HG02678 (cell line): ENCODE data around the gene CCDC83.
"Not testable (repeated sequence)": the region's sequence is repeated elsewhere in the genome, so short reads cannot be mapped to it uniquely, and the experiment has no call there.

Experiments
- ATAC-seq: cut with Tn5 transposase; IDR thresholded peaks from one replicate; pipeline ENCODE4 v1.9.1; 2021; ENCODE audit warnings: mild to moderate bottlenecking, moderate library complexity; ENCODE audit not compliant: unreplicated experiment

Gene CCDC83

DNA sequence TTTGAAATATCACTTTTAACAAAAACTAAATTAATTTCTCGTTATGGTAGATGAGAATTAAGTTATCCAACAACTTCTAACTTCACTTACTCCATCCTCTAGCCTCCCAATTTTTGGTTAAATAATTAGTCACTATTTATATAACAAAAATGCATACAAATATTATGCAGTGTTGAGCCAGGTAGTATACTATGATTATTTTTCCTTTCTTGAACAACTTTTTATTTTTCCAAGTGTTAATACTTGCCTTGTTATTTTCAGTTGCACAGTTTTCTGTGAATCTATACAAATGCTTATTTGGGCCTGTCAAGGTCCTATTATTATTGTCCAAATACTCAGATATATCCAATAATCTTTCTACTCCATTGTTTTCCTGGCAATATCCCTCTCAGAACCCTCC lies 19.9 kb upstream of the CCDC83 start:
- ATAC-seq: no peak

DNA sequence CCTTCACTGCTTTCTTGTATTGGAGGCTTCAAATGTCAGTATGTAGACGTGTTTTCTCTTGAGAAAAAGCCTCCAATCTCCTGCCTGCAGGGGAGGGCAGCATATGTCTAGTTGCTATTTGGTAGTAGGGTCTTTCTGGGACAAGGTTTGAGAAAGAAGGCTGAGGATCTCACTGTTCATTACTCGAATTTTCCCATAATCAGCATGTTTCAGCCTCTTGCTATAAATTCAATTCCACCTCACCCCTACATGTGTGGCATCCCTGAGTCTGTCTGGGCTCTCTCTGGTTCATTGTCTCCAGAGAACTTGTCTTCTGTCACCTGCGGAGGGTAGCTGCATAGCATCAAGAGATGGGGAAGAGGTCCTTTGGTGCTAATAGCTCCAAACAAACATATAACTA lies 19.5 kb upstream of the CCDC83 start:
- no peak for ATAC-seq

DNA sequence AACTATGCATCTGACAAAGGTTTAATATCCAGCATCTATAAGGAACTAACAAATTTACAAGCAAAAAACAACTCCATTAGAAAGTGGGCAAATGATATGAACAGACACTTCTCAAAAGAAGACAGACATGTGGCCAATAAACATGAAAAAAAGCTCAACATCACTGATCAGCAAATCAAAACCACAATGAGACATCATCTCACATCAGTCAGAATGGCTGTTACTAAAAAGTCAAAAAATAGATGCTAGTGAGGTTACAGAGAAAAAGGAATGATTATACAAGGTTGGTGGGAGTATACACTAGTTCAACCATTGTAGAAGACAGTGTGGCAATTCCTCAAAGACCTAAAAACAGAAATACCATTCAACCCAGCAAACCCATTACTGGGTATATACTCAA lies 14.3 kb upstream of the CCDC83 start:
- not testable (repeated sequence) for ATAC-seq

DNA sequence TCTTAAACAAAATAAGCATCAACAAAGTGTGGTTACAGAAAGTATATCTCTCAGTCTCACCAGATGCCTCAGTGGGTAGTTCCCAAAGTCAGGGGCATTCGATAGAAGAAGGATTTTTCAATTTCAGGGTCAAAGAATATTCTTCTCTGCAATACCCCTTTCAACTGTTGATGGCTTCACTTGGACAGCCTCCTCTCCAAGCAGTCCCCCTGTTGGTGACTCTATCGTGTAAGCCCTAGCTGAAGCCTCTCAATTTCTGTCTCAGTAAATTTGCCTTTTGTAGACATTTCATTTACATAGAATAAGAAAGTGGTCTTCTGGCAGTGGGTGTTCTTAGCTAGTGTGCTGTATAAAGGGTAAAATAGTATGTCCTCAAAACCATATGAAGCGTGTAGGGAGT lies 11.3 kb upstream of the CCDC83 start:
- ATAC-seq: no peak

DNA sequence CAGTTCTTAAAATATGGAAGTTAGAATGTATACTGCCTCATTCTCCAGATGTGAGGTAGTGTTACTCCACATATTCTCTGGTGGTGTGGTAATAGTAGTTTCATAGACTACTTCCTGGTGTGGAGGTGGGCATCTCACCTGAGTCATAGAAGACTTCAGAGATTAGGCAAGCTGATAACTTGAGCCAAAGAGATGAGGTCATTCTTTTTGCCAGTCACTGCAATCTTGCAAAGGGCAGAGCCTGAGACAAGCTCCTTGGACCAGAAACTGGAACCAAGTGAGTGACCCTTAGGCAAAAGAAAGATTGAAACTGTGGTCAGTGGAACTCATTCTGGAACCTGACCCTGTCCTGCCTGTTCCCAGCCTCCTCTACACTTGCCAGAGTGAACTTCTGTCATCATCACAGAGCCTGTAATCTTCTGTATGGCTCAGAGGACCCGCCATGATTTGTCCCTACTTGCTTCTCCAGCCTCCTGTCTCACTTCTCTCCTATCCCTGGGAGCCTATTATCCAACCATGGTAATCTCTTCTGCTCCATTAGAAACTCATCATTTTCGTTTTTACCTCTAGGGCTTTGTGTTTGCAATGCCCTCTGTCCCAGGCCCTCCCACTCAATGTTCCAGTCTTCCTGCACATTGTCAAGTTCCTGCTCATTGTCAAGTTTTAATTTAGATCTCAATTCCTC lies 10.6 kb upstream of the CCDC83 start:
- no peak for ATAC-seq

DNA sequence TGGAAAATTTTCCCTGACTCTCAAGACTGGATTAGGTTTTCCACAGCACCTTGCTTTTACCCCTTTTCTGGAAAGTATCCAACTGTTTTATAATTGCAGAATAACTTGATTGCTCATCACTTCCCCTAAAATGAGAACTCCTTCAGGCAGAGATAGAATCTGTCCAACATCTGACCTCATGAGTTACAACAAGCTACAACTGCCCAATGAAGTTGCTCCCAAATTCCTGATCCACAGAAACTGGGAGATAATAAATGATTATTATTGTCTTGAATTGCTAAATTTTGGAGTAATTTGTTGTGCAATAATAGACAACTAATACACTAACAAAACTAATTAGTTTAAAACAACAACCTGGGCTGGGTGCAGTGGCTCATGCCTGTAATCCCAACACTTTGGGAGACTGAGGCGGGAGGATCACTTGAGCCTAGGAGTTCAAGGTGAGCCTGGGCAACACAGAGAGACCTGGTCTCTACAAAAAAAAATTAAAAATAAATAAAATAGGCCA lies 10.0 kb upstream of the CCDC83 start:
- no peak for ATAC-seq

DNA sequence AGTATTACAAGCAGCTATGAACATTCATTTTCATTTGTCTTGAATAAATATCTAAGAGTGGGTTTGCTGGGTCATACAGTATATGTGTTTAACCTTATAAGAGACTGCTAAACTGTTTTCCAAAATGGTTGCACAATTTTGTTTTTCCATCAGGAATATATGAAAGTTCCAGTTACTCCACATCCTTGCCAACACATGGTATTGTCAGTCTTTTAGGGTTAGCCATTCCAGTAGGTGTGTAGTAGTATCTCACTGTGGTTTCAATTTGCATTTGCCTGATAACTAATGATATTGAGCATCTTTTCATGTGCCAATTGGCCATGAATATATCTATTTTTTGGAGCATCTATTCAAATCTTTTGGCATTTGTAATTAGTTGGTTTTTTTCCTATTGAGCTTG lies 7.7 kb upstream of the CCDC83 start:
- no peak for ATAC-seq

DNA sequence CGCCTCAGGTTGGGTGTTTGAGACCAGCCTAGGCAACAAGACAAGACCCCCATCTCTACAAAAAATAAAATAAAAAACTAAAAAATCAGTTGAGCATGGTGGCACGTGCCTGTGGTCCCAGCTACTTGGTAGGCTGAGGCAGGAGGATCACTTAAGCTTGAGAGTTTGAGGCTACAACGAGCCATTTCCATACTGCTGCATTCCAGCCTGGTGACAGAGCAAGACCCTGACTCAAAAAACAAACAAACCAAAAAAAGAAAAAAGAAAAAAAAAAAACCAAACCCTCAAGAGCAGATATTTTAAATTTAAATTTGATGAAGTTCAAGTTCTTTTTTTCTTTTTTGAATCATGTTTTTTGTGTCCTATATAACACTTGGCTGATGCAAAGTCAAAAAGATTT lies 7.2 kb upstream of the CCDC83 start:
- no peak for ATAC-seq

DNA sequence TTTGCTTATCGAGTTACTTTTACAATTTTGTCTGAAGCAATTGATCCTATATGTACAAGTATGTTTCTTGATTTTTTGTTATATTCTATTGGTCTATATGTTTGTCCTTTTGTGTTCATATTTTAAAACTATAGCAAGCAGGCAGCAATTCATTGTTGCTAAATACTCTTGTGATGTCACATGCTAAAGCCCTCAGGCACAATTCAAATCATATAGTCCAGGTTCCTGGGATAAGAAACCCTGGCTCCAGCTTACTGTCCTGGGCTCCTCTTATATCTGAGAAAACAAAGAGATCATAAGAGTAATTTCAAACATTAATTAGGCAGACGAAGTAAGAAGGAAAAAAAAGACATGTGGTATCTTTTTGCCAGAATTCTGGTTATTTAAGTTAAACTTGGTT lies 6.6 kb upstream of the CCDC83 start:
- no peak for ATAC-seq

DNA sequence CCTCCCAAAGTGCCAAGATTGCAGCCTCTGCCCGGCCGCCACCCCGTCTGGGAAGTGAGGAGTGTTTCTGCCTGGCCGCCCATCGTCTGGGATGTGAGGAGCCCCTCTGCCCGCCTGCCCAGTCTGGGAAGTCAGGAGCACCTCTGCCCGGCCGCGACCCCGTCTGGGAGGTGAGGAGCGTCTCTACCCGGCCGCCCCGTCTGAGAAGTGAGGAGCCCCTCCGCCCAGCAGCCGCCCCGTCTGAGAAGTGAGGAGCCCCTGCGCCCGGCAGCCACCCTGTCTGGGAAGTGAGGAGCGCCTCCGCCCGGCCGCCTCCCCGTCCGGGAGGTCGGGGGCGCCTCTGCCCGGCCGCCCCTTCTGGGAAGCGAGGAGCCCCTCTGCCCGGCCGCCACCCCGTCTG lies 2.4 kb upstream of the CCDC83 start:
- not testable (repeated sequence) for ATAC-seq

DNA sequence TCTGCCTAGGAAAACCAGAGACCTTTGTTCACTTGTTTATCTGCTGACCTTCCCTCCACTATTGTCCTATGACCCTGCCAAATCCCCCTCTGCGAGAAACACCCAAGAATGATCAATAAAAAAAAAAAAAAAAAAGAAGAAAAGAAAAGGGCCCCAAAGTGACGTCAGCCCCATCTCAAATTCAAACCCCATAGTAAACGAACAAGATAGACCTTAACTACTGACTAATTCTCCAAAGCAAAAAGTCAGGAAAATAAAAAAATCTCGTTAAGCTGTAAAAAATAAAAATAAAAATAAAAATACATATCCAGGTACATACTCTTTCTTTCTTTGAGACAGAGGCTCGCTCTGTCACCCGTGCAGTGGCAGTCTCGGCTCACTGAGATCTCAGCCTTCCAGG lies 1.6 kb upstream of the CCDC83 start:
- not testable (repeated sequence) for ATAC-seq

DNA sequence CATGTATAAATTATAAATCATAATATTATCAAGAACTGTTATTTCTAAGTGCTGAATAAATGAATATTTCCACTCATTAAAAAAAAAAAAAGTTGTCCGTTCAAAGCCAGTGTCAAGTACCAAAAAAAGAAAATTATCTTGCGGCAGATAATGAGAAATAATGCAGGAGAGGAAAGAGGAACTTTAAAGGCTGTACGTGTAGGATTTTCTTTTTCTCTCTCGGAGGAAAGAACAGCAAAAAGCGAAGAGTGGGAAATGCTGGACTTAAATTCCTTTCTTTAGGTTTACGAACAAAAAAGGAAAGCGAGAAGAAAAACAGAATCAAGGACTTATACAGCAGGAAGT lies 999 bp upstream of the CCDC83 start:
- ATAC-seq: no peak

DNA sequence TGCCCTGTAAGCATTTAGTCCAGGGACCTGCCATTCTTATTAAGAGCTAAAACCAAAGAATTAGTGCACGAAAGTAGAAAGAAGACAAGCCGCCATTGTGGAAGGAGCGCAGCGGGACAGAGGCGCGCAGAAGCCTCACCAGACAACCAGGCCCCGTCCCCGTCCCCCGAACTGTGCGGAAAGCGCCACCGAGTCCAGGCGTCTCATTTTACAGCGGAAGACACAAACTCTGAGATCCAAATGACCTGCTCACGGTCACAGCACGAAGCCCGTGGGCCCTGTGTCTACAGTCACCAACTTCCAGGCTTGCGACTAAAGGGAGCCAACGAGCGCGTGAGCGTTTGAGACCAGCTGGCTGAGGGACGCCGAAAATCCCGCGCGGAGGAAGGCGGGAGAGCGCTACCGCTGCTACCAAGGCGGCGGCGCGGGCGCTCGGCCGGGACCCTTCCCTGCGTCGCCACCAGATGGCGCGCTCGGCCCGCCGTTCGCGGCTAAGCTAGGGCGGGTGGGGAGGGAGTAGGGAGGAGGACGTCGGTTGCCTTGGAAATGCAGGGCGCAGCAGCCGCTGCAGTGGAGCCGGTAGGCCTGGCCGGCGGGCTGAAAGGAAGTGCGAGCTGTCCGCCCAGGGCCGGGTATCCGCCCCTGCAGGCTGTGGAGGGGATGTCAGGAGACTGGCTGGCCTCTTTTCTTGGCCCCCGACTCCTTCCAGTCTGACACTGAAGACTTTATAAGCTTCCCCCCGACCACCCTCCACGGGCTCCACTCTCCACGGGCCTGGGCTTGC lies 434 bp upstream of the CCDC83 start:
- ATAC-seq: peak; percentile 99

DNA sequence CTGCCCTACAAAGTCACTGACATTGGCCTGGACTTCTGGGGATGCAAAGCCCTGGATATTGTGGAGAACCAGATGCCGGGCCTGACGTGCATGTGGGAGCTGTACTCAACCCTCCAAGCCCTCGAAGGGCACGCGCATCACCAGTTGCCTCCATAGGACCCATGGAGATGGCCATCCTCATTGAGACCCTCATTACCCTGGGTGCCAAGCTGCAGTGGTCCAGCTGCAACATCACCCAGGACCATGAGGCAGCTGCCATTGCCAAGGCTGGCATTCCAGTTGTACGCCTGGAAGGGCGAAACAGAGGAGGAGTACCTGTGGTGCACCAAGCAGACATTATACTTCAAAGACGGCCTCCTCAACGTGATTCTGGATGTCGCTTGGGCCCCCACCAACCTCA lies 1.9 kb downstream of the CCDC83 start:
- no peak for ATAC-seq

DNA sequence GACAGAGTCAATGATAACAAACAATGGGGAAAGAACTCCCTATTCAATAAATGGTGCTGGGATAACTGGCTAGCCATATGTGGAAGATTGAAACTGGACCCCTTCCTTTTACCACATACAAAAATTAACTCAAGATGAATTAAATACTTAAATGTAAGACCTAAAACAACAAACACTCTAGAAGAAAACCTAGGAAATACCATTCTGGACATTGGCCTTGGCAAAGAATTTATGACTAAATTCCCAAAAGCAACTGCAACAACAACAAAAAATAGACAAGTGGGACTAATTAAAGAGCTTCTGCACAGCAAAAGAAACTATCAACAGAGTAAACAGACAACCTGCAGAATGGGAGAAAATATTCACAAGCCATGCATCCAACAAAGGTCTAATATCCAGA lies 4.4 kb downstream of the CCDC83 start:
- ATAC-seq: not testable (repeated sequence)

DNA sequence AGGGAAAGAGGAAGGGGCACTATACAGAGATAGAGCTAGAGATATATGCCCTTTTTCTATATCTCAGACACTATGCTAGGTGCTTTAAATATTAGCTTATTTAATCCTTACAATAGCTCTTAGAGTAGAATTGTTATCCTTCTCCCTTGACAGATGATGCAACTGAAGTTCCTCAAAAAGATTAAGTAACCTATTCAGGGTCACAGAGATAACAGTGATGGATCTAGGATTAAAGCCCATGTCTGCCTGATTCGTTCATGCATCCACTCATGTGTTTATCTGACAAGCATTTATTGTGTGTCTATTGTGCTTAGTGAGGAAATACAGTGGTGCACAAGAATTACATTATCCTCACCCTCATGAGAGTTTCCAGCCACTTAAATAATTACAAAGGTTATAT lies 8.7 kb downstream of the CCDC83 start:
- no peak for ATAC-seq

DNA sequence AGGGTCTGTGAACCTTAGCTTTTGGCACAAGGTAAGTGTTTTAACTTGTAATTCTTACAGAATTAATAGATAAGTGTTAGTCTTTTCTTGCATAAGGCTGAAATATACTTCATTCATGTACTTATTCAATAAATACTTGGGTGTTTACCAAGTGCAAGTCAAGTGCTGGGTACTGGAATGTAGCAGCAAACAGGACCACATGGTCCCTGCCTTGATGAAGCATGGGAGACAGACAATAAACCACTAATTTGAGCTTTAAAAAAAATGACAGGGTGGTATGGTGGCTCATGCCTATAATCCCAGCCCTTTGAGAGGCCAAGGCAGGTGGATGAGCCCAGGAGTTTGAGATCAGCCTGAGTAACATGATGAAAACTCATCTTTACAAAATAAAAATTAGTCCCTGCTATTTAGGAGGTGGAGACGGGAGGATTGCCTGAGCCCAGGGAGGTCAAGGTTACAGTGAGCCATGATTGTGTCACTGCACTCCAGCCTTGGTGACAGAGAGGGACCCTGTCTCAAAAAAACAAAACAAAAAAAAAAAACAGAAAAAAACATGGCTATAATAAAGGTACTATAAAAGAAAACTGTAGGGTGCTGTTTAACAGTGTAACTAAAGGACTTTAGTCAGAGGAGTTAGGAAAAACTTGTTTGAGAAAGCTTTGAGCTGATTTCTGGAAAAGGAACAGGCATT lies 11.1 kb downstream of the CCDC83 start:
- no peak for ATAC-seq

DNA sequence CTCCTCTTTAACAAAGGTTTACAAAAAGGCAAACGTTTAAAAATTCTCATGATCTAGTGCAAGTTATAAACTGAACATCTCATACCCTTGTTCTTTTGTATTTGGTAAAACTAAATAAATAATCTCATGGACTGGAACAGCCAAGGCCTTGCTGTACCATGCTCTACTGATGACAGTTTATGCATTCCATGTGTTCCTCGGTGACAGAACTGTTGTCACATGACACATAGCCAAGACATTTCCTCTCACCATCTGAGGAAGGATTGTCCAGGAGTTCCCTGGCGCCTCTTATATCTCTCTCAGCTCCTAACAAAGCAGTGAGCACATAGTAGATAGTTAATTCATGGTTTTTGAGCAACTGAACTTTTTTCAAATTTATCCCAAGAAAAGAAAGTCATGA lies 12.6 kb downstream of the CCDC83 start:
- no peak for ATAC-seq

DNA sequence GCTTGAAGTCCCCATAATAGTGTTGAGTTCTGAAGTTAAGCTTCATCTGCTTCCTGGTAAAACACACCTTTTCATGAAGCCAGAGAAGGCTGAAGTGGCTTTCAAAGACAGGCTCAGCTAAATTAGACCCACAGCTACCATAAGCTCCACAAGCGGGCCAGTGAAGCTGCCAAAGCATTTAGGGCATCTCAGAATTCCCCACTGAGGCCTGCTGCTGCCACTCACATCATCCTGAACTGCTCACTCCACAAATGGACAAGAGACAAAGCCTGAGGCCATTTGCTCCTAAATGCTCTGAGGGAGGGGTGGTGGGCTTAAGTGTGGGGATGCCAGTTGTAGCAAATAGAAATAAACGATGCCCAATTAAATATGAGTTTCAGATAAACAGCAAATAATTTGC lies 14.6 kb downstream of the CCDC83 start:
- no peak for ATAC-seq

DNA sequence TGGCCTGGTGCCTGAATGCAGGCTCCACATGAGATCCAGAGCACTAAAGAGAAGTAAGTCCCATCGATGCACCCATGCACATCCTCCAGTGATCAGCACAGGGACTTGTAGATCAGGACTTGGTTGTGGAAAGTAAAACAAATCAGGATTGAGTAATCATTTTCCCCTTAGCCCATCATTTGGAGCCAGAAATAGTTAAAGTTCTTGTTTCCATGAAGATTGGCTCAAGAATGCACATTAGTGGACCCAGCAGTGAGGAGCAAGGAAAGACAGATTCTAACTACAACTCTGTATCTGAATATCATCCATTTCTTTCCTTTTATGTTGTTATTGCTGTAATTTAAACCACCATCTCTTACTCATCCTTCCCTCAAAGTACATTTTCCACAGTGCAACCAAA lies 19.1 kb downstream of the CCDC83 start:
- no peak for ATAC-seq

DNA sequence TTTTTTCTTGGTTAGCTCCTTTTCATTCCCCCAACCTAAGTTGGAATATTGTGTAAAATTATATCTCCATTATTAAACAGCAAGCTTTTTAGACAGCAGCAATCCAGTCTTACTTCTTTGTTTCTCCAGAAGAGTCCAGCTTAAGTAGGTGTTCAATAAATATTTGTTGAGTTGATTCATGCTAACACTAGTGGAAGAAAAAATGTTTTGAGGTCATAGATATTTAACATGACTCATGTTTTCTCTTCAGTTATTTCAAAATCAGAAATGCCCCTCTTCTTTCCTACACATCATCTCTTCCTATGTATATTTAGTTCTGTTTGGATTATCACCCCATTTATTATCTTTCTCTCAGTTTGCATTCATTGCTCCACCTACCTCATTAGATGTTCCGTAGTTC lies 20.3 kb downstream of the CCDC83 start:
- no peak for ATAC-seq

DNA sequence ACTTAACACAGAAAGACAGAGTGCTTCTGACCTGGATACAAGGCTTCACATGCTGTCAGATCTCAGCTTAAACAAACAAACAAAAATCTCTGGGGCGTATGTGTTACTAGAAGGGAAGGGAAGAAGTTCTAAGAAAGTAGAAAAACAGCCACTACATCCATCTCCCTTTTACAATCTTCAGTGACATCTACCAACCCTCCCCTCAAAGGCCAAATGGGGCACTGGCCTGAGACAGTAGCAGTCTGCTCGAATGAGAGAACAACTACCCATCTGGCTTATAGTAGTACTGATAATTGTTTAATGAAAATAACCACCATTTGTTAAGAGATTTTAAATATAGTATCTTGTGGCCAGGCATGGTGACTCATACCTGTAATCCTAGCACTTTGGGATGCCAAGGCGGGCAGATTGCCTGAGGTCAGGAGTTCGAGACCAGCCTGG lies 29.4 kb downstream of the CCDC83 start:
- ATAC-seq: no peak
